Parathyroid adenoma (tissue), 2 donors: ENCODE data around the gene ACVR1C.

Experiments
- H2AFZ ChIP-seq: fragments of 300-600 bp; sonication (generic); one replicate; pipeline ENCODE4 v1.7.0; 2017; ENCODE audit warnings: antibody characterized with exemption, mild to moderate bottlenecking
- H3K27ac ChIP-seq: fragments of 300-600 bp; sonication (generic); one replicate; pipeline ENCODE4 v1.7.0; 2017
- H3K27me3 ChIP-seq: fragments of 300-600 bp; sonication (generic); one replicate; pipeline ENCODE4 v1.7.0; 2017; ENCODE audit warnings: low read length; ENCODE audit not compliant: control insufficient read depth, insufficient read depth
- H3K36me3 ChIP-seq: fragments of 300-600 bp; sonication (generic); one replicate; pipeline ENCODE4 v1.7.0; 2017; ENCODE audit warnings: low read length; ENCODE audit not compliant: control insufficient read depth, insufficient read depth
- H3K4me1 ChIP-seq: fragments of 300-600 bp; sonication (generic); one replicate; pipeline ENCODE4 v1.7.0; 2017; ENCODE audit warnings: control low read depth
- H3K4me2 ChIP-seq: fragments of 300-600 bp; sonication (generic); one replicate; pipeline ENCODE4 v1.7.0; 2017; ENCODE audit warnings: low read length
- H3K4me3 ChIP-seq: fragments of 300-600 bp; sonication (generic); one replicate; pipeline ENCODE4 v1.7.0; 2017; ENCODE audit warnings: low read depth, low read length
- H3K79me2 ChIP-seq: fragments of 300-600 bp; sonication (generic); one replicate; pipeline ENCODE4 v1.7.0; 2017; ENCODE audit warnings: control low read depth
- H3K9ac ChIP-seq: fragments of 300-600 bp; sonication (generic); one replicate; pipeline ENCODE4 v1.7.0; 2017; ENCODE audit warnings: mild to moderate bottlenecking
- H3K9me3 ChIP-seq: fragments of 300-600 bp; sonication (generic); one replicate; pipeline ENCODE4 v1.7.0; 2017; ENCODE audit warnings: low read length; ENCODE audit not compliant: control insufficient read depth
- CTCF ChIP-seq: fragments of 300-600 bp; sonication (generic); IDR thresholded peaks from one replicate; pipeline ENCODE4 v1.7.0; 2017; ENCODE audit warnings: antibody characterized with exemption, mild to moderate bottlenecking
- donor health status: primary hyperparathyroidism.

Gene ACVR1C

GRCh38 chr2:157504623-157505022, 124.0 kb downstream of the ACVR1C start:
- Histone ChIP-seq H3K27ac (no peak overlapping the region), H3K27me3 (no peaks in the 10 kb centered on the region), H3K4me3 (no peak overlapping the region), H3K79me2 (no peaks in the 10 kb centered on the region), H2AFZ (no peak overlapping the region), H3K36me3 (no peaks in the 10 kb centered on the region), H3K9me3 (peaks cover 2% of the 10 kb centered on the region), H3K4me2 (no peak overlapping the region), H3K4me1 (no peaks in the 10 kb centered on the region), H3K9ac (no peak overlapping the region)
- TF ChIP-seq CTCF, result no peak

- no peak overlapping the region for H3K4me3 ChIP-seq
- H3K9ac ChIP-seq, result no peak overlapping the region
- H3K4me2 ChIP-seq, result no peak overlapping the region
- no peaks in the 10 kb centered on the region for H3K36me3 ChIP-seq
- H3K27ac ChIP-seq, result no peak overlapping the region
- H3K9me3 ChIP-seq, result no peaks in the 10 kb centered on the region
- no peaks in the 10 kb centered on the region for H3K27me3 ChIP-seq
- no peak overlapping the region for H2AFZ ChIP-seq
- H3K79me2 ChIP-seq, result no peaks in the 10 kb centered on the region
- H3K4me1 ChIP-seq, result no peaks in the 10 kb centered on the region
- TF ChIP-seq CTCF, result no peak
Measured at GRCh38 chr2:157501026-157501425, 127.6 kb downstream of the ACVR1C start.

- no peaks in the 10 kb centered on the region for H3K9me3 ChIP-seq
- H3K9ac ChIP-seq, result no peak overlapping the region
- no peak overlapping the region for H3K4me2 ChIP-seq
- H3K4me3 ChIP-seq, result no peak overlapping the region
- no peaks in the 10 kb centered on the region for H3K4me1 ChIP-seq
- H3K27ac ChIP-seq, result no peak overlapping the region
- TF ChIP-seq CTCF, result no peak
- no peaks in the 10 kb centered on the region for H3K27me3 ChIP-seq
- H2AFZ ChIP-seq, result no peak overlapping the region
- no peaks in the 10 kb centered on the region for H3K79me2 ChIP-seq
- H3K36me3 ChIP-seq, result no peaks in the 10 kb centered on the region
Measured at GRCh38 chr2:157500334-157500733, 128.3 kb downstream of the ACVR1C start.

GRCh38 chr2:157498483-157498882, 130.2 kb downstream of the ACVR1C start:
- Histone ChIP-seq H3K4me2 (no peak overlapping the region), H3K27ac (no peak overlapping the region), H3K27me3 (no peaks in the 10 kb centered on the region), H3K9ac (no peak overlapping the region), H2AFZ (no peak overlapping the region), H3K9me3 (no peaks in the 10 kb centered on the region), H3K79me2 (no peaks in the 10 kb centered on the region), H3K4me1 (no peaks in the 10 kb centered on the region), H3K36me3 (no peaks in the 10 kb centered on the region), H3K4me3 (no peak overlapping the region)
- TF ChIP-seq CTCF, result no peak

GRCh38 chr2:157497638-157498314, 130.9 kb downstream of the ACVR1C start:
- H3K36me3 ChIP-seq, result no peaks in the 10 kb centered on the region
- H3K27me3 ChIP-seq, result no peaks in the 10 kb centered on the region
- H3K9ac ChIP-seq, result no peak overlapping the region
- no peak overlapping the region for H3K4me3 ChIP-seq
- no peak overlapping the region for H2AFZ ChIP-seq
- H3K4me1 ChIP-seq, result no peaks in the 10 kb centered on the region
- peak; percentile 48 for TF ChIP-seq CTCF
- no peak overlapping the region for H3K4me2 ChIP-seq
- H3K27ac ChIP-seq, result no peak overlapping the region
- no peaks in the 10 kb centered on the region for H3K9me3 ChIP-seq
- H3K79me2 ChIP-seq, result no peaks in the 10 kb centered on the region
